Neural crest cell (in vitro differentiated cells): Measurements from ENCODE around the gene CTAG1A. TPM values are rescaled to one million over a fixed set of nuclear protein-coding genes. Genes with fewer than 3 reads are reported as not detected.
"Not testable (repeated sequence)": the region's sequence is repeated elsewhere in the genome, so short reads cannot be mapped to it uniquely, and the experiment has no call there.

Experiments used
- DNase-seq: peaks from one replicate; pipeline ENCODE4 v3.0.0; 2021; ENCODE audit warnings: low read depth, mixed read lengths, low spot score
- H3K27ac Mint-ChIP-seq: one replicate; pipeline ENCODE4 v1.8.0; 2021; ENCODE audit warnings: mild to moderate bottlenecking, mixed read lengths; ENCODE audit not compliant: unreplicated experiment
- H3K27me3 Mint-ChIP-seq: 2 replicates; pipeline ENCODE4 v1.8.0; 2021; ENCODE audit warnings: low read depth, mild to moderate bottlenecking, mixed read lengths
- H3K36me3 Mint-ChIP-seq: 2 replicates; pipeline ENCODE4 v1.8.0; 2021; ENCODE audit warnings: low read depth, mild to moderate bottlenecking, mixed read lengths
- H3K4me1 Mint-ChIP-seq: 2 replicates; pipeline ENCODE4 v1.8.0; 2021; ENCODE audit warnings: mixed read lengths
- H3K4me3 Mint-ChIP-seq: one replicate; pipeline ENCODE4 v1.8.0; 2021; ENCODE audit warnings: mild to moderate bottlenecking, mixed read lengths
- H3K9me3 Mint-ChIP-seq: 2 replicates; pipeline ENCODE4 v1.8.0; 2021; ENCODE audit warnings: mixed read lengths
- CTCF ChIP-seq: fragments of 200-600 bp; sonication (generic); conservative IDR thresholded peaks from 2 replicates; pipeline ENCODE4 v1.5.0; 2021; ENCODE audit warnings: antibody characterized with exemption, mild to moderate bottlenecking
- long read RNA-seq: library from polyadenylated mRNA; unstranded; transcript quantifications from one replicate; pipeline ENCODE4 v2.0.0, GENCODE V29; 2020
- total RNA-seq: library from RNA; stranded (reverse); gene quantifications from 2 replicates; pipeline ENCODE4 v1.2.1, GENCODE V29; 2021

The CTAG1A gene
- not detected in 2 replicates for total RNA-seq
- long read RNA-seq, result 0 reads

- not testable (repeated sequence) for H3K4me1 Mint-ChIP-seq
Measured at GRCh38 chrX:154584585-154585183, at the start of gene CTAG1A. CTAG1A (plus strand) TSS chrX:154585133; CDS start chrX:154585207, 74 bp downstream.

GRCh38 chrX:154535892-154536291 lies 49.0 kb upstream of the CTAG1A start:
- H3K27me3 Mint-ChIP-seq, result no peaks in the 10 kb centered on the region
- H3K36me3 Mint-ChIP-seq, result no peaks in the 10 kb centered on the region
- no peaks in the 10 kb centered on the region for H3K4me1 Mint-ChIP-seq
- H3K27ac Mint-ChIP-seq, result no peak overlapping the region
- no peak for TF ChIP-seq CTCF
- H3K4me3 Mint-ChIP-seq, result no peak overlapping the region
- DNase-seq, result no peak
- no peaks in the 10 kb centered on the region for H3K9me3 Mint-ChIP-seq

More at GRCh38 chrX:154584585-154585183, at the start of gene CTAG1A:
- H3K27me3 Mint-ChIP-seq, H3K9me3 Mint-ChIP-seq, H3K27ac Mint-ChIP-seq, H3K36me3 Mint-ChIP-seq, DNase-seq, H3K4me3 Mint-ChIP-seq: not testable (repeated sequence)

GRCh38 chrX:154539077-154539476 lies 45.9 kb upstream of the CTAG1A start:
- H3K4me1 Mint-ChIP-seq, result peaks cover 5% of the 10 kb centered on the region
- no peak overlapping the region for H3K4me3 Mint-ChIP-seq
- no peak overlapping the region for H3K27ac Mint-ChIP-seq
- H3K36me3 Mint-ChIP-seq, result no peaks in the 10 kb centered on the region
- no peaks in the 10 kb centered on the region for H3K9me3 Mint-ChIP-seq
- no peaks in the 10 kb centered on the region for H3K27me3 Mint-ChIP-seq
- TF ChIP-seq CTCF, result no peak
- DNase-seq, result no peak

GRCh38 chrX:154540365-154540764 lies 44.6 kb upstream of the CTAG1A start:
- H3K4me3 Mint-ChIP-seq, H3K9me3 Mint-ChIP-seq: not testable (repeated sequence)

GRCh38 chrX:154540897-154541535 lies 43.9 kb upstream of the CTAG1A start:
- H3K27ac Mint-ChIP-seq, result no peak overlapping the region
- H3K4me3 Mint-ChIP-seq, result no peak overlapping the region
- H3K27me3 Mint-ChIP-seq, result no peaks in the 10 kb centered on the region
- no peak for DNase-seq
- no peaks in the 10 kb centered on the region for H3K36me3 Mint-ChIP-seq
- TF ChIP-seq CTCF, result no peak
- H3K9me3 Mint-ChIP-seq, result no peaks in the 10 kb centered on the region
- H3K4me1 Mint-ChIP-seq, result peaks cover 8% of the 10 kb centered on the region

More at GRCh38 chrX:154540365-154540764, 44.6 kb upstream of the CTAG1A start:
- H3K27ac Mint-ChIP-seq, DNase-seq, H3K36me3 Mint-ChIP-seq, H3K27me3 Mint-ChIP-seq, H3K4me1 Mint-ChIP-seq: not testable (repeated sequence)

GRCh38 chrX:154541589-154541895 lies 43.4 kb upstream of the CTAG1A start:
- no peaks in the 10 kb centered on the region for H3K9me3 Mint-ChIP-seq
- H3K4me1 Mint-ChIP-seq, result peaks cover 13% of the 10 kb centered on the region
- no peaks in the 10 kb centered on the region for H3K36me3 Mint-ChIP-seq
- H3K27me3 Mint-ChIP-seq, result no peaks in the 10 kb centered on the region
- no peak overlapping the region for H3K4me3 Mint-ChIP-seq
- H3K27ac Mint-ChIP-seq, result no peak overlapping the region
- no peak for DNase-seq
- no peak for TF ChIP-seq CTCF
